Measurements from ENCODE around the gene HAGHL. TPM values are rescaled to one million over a fixed set of nuclear protein-coding genes. Genes with fewer than 3 reads are reported as not detected.

HAGHL gene
- total and polyA plus RNA-seq, 9 donors = 2.6 to 25.7 (median 3.4) TPM; not detected in 1

DNA sequence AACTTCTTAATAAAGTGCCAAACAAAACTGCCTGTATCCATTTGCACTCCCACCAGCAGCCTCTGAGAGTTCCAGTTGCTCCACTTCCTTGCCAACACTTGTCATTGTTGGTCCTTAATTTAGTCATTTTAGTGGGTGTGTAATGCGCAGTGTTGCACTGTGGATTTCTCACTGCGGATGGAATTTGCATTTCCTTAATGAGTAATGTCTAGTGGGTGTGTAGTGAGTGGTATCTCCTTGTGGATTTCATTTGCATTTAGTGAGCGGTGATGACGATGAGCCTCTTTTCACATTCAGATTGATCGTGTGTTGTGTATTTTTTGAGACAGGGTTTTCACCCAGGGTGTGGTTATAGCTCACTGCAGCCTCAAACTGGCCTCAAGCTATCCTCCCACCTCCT is 29.5 kb downstream of the HAGHL start:
- WGBS, 3 donors = 91 to 97% (median 94%) methylated on average over 5 of the region's 5 CpGs
- no peaks in the 10 kb centered on the region for H3K4me1 ChIP-seq (ENCODE audit: insufficient read depth)
- H3K27me3 ChIP-seq = no peaks in the 10 kb centered on the region
- no peaks in the 10 kb centered on the region for H3K36me3 ChIP-seq
- H3K27ac ChIP-seq = no peak overlapping the region
- DNase-seq = no peak
- TF ChIP-seq, protein P1, sequence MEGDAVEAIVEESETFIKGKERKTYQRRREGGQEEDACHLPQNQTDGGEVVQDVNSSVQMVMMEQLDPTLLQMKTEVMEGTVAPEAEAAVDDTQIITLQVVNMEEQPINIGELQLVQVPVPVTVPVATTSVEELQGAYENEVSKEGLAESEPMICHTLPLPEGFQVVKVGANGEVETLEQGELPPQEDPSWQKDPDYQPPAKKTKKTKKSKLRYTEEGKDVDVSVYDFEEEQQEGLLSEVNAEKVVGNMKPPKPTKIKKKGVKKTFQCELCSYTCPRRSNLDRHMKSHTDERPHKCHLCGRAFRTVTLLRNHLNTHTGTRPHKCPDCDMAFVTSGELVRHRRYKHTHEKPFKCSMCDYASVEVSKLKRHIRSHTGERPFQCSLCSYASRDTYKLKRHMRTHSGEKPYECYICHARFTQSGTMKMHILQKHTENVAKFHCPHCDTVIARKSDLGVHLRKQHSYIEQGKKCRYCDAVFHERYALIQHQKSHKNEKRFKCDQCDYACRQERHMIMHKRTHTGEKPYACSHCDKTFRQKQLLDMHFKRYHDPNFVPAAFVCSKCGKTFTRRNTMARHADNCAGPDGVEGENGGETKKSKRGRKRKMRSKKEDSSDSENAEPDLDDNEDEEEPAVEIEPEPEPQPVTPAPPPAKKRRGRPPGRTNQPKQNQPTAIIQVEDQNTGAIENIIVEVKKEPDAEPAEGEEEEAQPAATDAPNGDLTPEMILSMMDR (IDR thresholded peaks at IDR 0.05) = no peak
- no peak for TF ChIP-seq POLR2A (IDR thresholded peaks at IDR 0.05)
- no peak for TF ChIP-seq EP300 (IDR thresholded peaks at IDR 0.05)
- H3K4me3 ChIP-seq = no peak overlapping the region
- intact Hi-C loops (cut with DNase I) = no loop called here
- H3K9me3 ChIP-seq = peaks cover 0 to 4% of the 10 kb centered on the region in 2 donors

GRCh38 chr16:759110-759910 is 32.4 kb downstream of the HAGHL start:
- 77 to 80% (median 78%) methylated on average over 34 of the region's 34 CpGs for WGBS, 3 donors
- H3K27me3 ChIP-seq = no peaks in the 10 kb centered on the region
- no peak for DNase-seq
- H3K9me3 ChIP-seq = peaks cover 0 to 4% of the 10 kb centered on the region in 2 donors
- TF ChIP-seq, protein P1 (IDR thresholded peaks at IDR 0.05) = no peak
- TF ChIP-seq POLR2A (IDR thresholded peaks at IDR 0.05) = no peak
- no peak for TF ChIP-seq EP300 (IDR thresholded peaks at IDR 0.05)
- no peak overlapping the region for H3K27ac ChIP-seq
- H3K4me1 ChIP-seq (ENCODE audit: insufficient read depth) = no peaks in the 10 kb centered on the region
- H3K4me3 ChIP-seq = no peak overlapping the region
- intact Hi-C loops (cut with DNase I) = no loop called here
- no peaks in the 10 kb centered on the region for H3K36me3 ChIP-seq

DNA sequence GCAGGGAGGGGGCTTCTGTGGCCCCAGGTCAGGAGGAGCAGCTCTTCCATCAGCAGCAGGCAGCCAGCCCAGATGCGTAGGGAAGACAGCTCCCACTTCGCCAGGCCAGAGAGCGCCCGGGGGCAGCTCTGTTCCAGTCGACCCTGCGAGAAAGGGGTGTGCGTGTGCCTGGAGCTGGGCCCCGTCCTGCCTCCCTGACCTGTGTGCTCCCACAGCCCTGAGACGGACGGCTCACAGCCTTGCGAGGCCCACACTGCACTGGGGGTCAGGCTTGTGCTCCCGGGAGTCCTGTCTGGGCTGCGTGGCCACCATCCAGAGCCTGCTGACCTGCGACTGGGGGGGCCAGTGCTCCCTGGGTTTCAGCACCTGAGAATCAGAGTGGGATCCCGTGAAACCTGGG is 33.2 kb downstream of the HAGHL start:
- H3K27ac ChIP-seq = no peak overlapping the region
- no peaks in the 10 kb centered on the region for H3K36me3 ChIP-seq
- H3K4me1 ChIP-seq (ENCODE audit: insufficient read depth) = no peaks in the 10 kb centered on the region
- no peak overlapping the region for H3K4me3 ChIP-seq
- no peaks in the 10 kb centered on the region for H3K27me3 ChIP-seq
- intact Hi-C loops (cut with DNase I) = no loop called here
- H3K9me3 ChIP-seq = peaks cover 0 to 4% of the 10 kb centered on the region in 2 donors
- no peak for DNase-seq
- WGBS, 3 donors = 35 to 46% (median 35%) methylated on average over 10 to 15 of the region's 15 CpGs
- no peak for TF ChIP-seq POLR2A (IDR thresholded peaks at IDR 0.05)
- no peak for TF ChIP-seq EP300 (IDR thresholded peaks at IDR 0.05)
- TF ChIP-seq, protein P1 (IDR thresholded peaks at IDR 0.05) = no peak

- H3K4me1 ChIP-seq (ENCODE audit: insufficient read depth) = no peaks in the 10 kb centered on the region
- H3K27me3 ChIP-seq = no peaks in the 10 kb centered on the region
- no peak for DNase-seq
- peaks cover 0 to 4% of the 10 kb centered on the region in 2 donors for H3K9me3 ChIP-seq
- TF ChIP-seq, protein P1 (IDR thresholded peaks at IDR 0.05) = no peak
- TF ChIP-seq POLR2A (IDR thresholded peaks at IDR 0.05) (no peak), EP300 (IDR thresholded peaks at IDR 0.05) (no peak)
- H3K36me3 ChIP-seq = no peaks in the 10 kb centered on the region
- 39 to 53% (median 49%) methylated on average over 35 to 37 of the region's 37 CpGs for WGBS, 3 donors
- no peak within 1 kb of the TSS for H3K27ac ChIP-seq
- intact Hi-C loops (cut with DNase I) = no loop called here
- no peak within 1 kb of the TSS for H3K4me3 ChIP-seq
Measured at GRCh38 chr16:760545-761343, 33.8 kb downstream of the HAGHL start, which contains the start of gene MSLN. TSS of gene MSLN (plus strand) at chr16:760734. CDS start at chr16:762681, 1,947 bp downstream.
